ENCODE results near the gene ERFE.

ERFE gene

DNA sequence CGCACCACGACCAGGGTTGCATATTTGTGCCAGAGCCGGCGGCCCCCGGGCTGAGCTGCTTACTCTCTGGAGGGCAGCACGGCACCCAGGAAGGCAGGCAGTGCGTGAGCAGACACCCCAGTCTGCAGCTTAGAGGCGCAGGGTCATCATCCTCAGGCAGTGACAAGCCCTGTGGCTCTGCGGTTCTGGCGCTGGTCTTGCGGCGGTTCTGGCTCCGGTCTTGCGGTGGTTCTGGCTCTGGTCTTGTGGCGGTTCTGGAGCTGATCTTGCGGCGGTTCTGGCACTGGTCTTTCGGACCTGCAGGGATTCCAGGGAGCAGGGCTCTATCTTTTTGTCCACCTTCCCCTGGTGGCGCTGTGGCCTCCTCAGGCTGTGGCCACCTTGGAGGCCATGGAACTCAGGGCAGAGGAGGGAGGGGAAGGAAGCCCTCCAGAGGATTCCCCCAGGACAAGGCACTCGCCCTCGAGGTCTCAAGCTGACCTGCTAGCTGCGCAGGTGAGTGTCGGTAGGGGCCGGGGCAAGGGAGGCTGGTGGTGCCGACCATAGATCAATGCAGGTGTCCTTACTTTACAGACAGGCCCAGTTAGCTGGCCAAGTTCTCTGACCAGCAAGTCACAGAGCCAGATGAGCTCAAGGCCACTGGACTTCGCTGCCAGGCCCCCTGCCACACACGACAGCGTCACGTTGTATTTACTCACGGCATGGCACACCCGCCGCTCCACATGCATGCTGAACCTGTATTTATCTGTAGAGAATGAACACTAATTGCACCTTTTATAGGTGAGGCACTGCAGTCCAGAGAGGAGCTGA is 43.7 kb upstream of the ERFE start:
- TF ChIP-seq TCF12 (IDR thresholded peaks at IDR 0.05; ENCODE audit: low read depth) = no peak
- TF ChIP-seq CREB1 (IDR thresholded peaks at IDR 0.05; ENCODE audit: low read depth) = no peak
- no peak for TF ChIP-seq TAF1 (IDR thresholded peaks at IDR 0.05; ENCODE audit: low read depth)
- no peak for TF ChIP-seq EGR1 (IDR thresholded peaks at IDR 0.05)
- TF ChIP-seq, protein P1, sequence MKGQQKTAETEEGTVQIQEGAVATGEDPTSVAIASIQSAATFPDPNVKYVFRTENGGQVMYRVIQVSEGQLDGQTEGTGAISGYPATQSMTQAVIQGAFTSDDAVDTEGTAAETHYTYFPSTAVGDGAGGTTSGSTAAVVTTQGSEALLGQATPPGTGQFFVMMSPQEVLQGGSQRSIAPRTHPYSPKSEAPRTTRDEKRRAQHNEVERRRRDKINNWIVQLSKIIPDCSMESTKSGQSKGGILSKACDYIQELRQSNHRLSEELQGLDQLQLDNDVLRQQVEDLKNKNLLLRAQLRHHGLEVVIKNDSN (IDR thresholded peaks at IDR 0.05) = no peak
- TF ChIP-seq, protein P2, sequence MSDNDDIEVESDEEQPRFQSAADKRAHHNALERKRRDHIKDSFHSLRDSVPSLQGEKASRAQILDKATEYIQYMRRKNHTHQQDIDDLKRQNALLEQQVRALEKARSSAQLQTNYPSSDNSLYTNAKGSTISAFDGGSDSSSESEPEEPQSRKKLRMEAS (IDR thresholded peaks at IDR 0.05) = no peak
- TF ChIP-seq YY1 (IDR thresholded peaks at IDR 0.05; ENCODE audit: low read depth) = no peak
- no peak for TF ChIP-seq CEBPB (IDR thresholded peaks at IDR 0.05)
- TF ChIP-seq TEAD4 (IDR thresholded peaks at IDR 0.05) = no peak
- TF ChIP-seq FOXM1 (IDR thresholded peaks at IDR 0.05; ENCODE audit: borderline replicate concordance, low read depth) = no peak
- TF ChIP-seq NFIC (IDR thresholded peaks at IDR 0.05) = no peak
- TF ChIP-seq, protein P3, sequence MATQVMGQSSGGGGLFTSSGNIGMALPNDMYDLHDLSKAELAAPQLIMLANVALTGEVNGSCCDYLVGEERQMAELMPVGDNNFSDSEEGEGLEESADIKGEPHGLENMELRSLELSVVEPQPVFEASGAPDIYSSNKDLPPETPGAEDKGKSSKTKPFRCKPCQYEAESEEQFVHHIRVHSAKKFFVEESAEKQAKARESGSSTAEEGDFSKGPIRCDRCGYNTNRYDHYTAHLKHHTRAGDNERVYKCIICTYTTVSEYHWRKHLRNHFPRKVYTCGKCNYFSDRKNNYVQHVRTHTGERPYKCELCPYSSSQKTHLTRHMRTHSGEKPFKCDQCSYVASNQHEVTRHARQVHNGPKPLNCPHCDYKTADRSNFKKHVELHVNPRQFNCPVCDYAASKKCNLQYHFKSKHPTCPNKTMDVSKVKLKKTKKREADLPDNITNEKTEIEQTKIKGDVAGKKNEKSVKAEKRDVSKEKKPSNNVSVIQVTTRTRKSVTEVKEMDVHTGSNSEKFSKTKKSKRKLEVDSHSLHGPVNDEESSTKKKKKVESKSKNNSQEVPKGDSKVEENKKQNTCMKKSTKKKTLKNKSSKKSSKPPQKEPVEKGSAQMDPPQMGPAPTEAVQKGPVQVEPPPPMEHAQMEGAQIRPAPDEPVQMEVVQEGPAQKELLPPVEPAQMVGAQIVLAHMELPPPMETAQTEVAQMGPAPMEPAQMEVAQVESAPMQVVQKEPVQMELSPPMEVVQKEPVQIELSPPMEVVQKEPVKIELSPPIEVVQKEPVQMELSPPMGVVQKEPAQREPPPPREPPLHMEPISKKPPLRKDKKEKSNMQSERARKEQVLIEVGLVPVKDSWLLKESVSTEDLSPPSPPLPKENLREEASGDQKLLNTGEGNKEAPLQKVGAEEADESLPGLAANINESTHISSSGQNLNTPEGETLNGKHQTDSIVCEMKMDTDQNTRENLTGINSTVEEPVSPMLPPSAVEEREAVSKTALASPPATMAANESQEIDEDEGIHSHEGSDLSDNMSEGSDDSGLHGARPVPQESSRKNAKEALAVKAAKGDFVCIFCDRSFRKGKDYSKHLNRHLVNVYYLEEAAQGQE (IDR thresholded peaks at IDR 0.05; ENCODE audit: low read depth) = no peak

DNA sequence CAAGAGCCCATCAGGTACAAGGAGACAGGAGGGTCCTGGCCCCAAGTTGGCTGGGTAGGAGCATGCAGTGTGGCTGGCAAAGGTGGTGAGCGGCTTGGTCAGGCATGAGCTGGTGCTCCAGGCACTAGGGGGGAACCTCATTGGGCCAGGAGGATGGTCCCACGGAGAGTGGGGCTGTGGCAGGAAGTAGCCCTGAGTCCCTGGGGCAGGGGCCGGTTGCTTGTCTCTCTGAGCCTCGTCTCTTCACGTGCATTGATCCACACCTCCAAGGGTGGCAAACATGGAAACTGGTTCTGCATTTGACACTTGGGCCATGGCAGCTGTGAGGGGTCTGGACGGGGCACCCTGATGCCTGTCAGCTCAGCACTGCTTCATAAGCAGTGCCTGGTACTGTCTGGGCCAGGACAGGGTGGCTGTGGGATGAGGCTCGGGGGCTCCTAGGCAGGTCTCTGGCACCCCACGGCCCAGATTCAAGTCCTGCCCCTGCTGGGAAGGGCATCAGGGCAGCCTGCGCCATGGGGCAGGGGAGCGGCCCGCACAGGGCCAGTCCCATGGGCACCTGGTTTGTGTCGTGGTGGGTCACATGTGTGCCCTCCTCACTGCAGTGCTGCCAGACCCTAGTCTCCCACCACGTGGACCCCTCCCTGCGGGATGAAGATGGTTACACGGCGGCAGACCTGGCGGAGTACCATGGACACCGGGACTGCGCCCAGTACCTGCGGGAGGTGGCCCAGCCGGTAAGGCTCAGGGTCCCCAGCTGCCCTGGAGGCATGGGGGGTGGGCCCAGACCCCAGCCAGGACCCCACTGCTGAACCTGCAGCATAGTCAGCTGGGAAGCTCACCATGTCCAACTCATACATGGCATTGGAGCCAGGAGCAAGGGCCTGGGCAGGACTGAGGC is 42.2 kb upstream of the ERFE start:
- TF ChIP-seq TEAD4 (IDR thresholded peaks at IDR 0.05) = no peak
- no peak for TF ChIP-seq FOXM1 (IDR thresholded peaks at IDR 0.05; ENCODE audit: borderline replicate concordance, low read depth)
- no peak for TF ChIP-seq EGR1 (IDR thresholded peaks at IDR 0.05)
- no peak for TF ChIP-seq ZBTB7A (IDR thresholded peaks at IDR 0.05; ENCODE audit: low read depth)
- TF ChIP-seq, protein P1 (IDR thresholded peaks at IDR 0.05) = no peak
- TF ChIP-seq, protein P2 (IDR thresholded peaks at IDR 0.05) = no peak
- TF ChIP-seq NFIC (IDR thresholded peaks at IDR 0.05) = no peak
- TF ChIP-seq YY1 (IDR thresholded peaks at IDR 0.05; ENCODE audit: low read depth) = no peak
- no peak for TF ChIP-seq TAF1 (IDR thresholded peaks at IDR 0.05; ENCODE audit: low read depth)
- TF ChIP-seq, protein P3 (IDR thresholded peaks at IDR 0.05; ENCODE audit: low read depth) = no peak
- TF ChIP-seq TCF12 (IDR thresholded peaks at IDR 0.05; ENCODE audit: low read depth) = no peak
- TF ChIP-seq RAD21 (IDR thresholded peaks at IDR 0.05; ENCODE audit: low read depth) = no peak
- no peak for TF ChIP-seq CEBPB (IDR thresholded peaks at IDR 0.05)
- no peak for TF ChIP-seq EP300 (IDR thresholded peaks at IDR 0.05; ENCODE audit: borderline replicate concordance)
- no peak for TF ChIP-seq CREB1 (IDR thresholded peaks at IDR 0.05; ENCODE audit: low read depth)

DNA sequence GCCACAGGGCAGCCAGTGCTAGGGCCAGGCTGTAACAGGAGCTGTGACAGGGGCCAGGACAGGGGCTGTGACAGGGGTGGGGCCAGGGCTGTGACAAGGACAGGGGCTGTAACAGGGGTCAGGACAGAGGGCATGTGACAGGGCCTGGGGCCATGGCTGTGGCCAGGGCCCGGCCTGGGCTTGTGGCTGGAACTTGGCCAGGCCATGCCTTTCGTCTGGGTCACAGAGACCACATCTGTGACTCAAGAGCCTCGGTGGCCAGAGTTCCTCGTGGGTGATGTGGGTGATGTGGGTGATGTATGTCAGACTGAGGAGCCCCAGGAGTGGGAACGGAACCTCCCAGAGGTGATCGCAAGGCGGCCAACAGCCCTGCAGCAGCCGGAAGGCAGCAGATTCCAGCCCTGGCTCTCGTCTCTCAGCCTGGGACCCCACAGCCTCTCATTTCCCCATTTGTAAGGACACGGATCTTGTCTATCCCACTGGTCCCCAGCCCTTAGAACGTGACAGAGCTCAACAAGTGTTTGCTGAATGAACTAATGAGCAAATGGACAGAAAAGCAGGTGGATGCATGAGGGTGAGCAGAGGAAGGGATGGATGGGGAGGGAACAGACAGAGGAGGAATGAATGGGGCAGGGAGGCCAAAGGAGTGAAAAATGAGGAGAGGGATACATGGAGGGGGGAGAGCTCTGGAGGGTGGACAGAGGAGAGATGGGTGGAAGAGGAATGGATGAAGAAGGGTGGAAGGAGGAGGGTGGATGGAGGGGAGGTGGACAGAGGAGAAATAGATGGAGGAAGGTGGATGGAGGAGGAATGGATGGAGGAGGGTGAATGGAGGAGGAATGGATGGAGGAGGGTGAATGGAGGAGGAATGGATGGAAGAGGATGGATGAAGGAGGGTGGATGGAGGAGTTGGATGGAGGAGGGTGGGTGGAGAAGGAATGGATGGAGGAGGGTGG is 41.3 kb upstream of the ERFE start:
- TF ChIP-seq TCF12 (IDR thresholded peaks at IDR 0.05; ENCODE audit: low read depth) (no peak), EGR1 (IDR thresholded peaks at IDR 0.05) (no peak), ZBTB7A (IDR thresholded peaks at IDR 0.05; ENCODE audit: low read depth) (no peak), NFIC (IDR thresholded peaks at IDR 0.05) (no peak), YY1 (IDR thresholded peaks at IDR 0.05; ENCODE audit: low read depth) (no peak), RAD21 (IDR thresholded peaks at IDR 0.05; ENCODE audit: low read depth) (no peak), CREB1 (IDR thresholded peaks at IDR 0.05; ENCODE audit: low read depth) (no peak), FOXM1 (IDR thresholded peaks at IDR 0.05; ENCODE audit: borderline replicate concordance, low read depth) (no peak), CEBPB (IDR thresholded peaks at IDR 0.05) (no peak), EP300 (IDR thresholded peaks at IDR 0.05; ENCODE audit: borderline replicate concordance) (no peak)
- TF ChIP-seq, protein P1 (IDR thresholded peaks at IDR 0.05) = no peak
- TF ChIP-seq, protein P2 (IDR thresholded peaks at IDR 0.05) = no peak
